Astrocyte (in vitro differentiated cells and primary cell): ENCODE data around the gene CAPZA2.

Source experiments
- CTCF ChIP-seq: IDR thresholded peaks from 2 replicates; pipeline ENCODE4 v1.5.1; 2011; ENCODE audit warnings: low read depth, mild to moderate bottlenecking, inconsistent platforms, low read length, moderate library complexity; ENCODE audit not compliant: insufficient read depth
- EZH2 ChIP-seq: IDR thresholded peaks from 2 replicates; pipeline ENCODE4 v1.6.1; 2012; ENCODE audit warnings: mild to moderate bottlenecking, low read length, inconsistent platforms; ENCODE audit not compliant: insufficient read depth

GRCh38 chr7:116912269-116912909, 50.0 kb downstream of the CAPZA2 start:
- TF ChIP-seq CTCF (no peak), EZH2 (no peak)
